PC-3 (cell line): Measurements from ENCODE around the gene FGF1. TPM values are rescaled to one million over a fixed set of nuclear protein-coding genes. Genes with fewer than 3 reads are reported as not detected.

Experiments used
- ATAC-seq: fragments of 200-7000 bp; cut with Tn5 transposase; 2 replicates; pipeline ENCODE4 v1.9.1; 2020; ENCODE audit warnings: mild to moderate bottlenecking, moderate library complexity
- BruUV-seq: library from RNA; stranded (reverse); fragments of 400-500 nt; replicated peaks from 2 replicates; lab custom pipeline; 2021; lab: Mats Ljungman, UMichigan
- CTCF ChIA-PET: fragments of 300-600 bp; sonication (Branson Sonifier 250); formaldehyde crosslinking; loops from one replicate; lab custom pipeline; 2022; ENCODE audit warnings: antibody characterized with exemption; lab: Charles Lee
- POLR2A ChIA-PET: fragments of 300-600 bp; sonication (Branson Sonifier 250); formaldehyde crosslinking; loops from one replicate; lab custom pipeline; 2022; ENCODE audit warnings: antibody characterized with exemption; ENCODE audit not compliant: unreplicated experiment; lab: Charles Lee
- DNase-seq: peaks from one replicate; pipeline ENCODE4 v3.0.0-alpha.2; 2015
- H2AFZ ChIP-seq: fragments of 300-600 bp; sonication (generic); 2 replicates; pipeline ENCODE4 v1.6.0; 2016; ENCODE audit warnings: antibody characterized with exemption, low read length
- H3F3A ChIP-seq: fragments of 300-600 bp; sonication (generic); one replicate; pipeline ENCODE4 v1.6.0; 2017; ENCODE audit warnings: antibody characterized with exemption, low read length, control low read depth, mild to moderate bottlenecking; ENCODE audit not compliant: unreplicated experiment
- H3K27ac ChIP-seq: fragments of 300-600 bp; sonication (generic); 2 replicates; pipeline ENCODE4 v1.5.1; 2016; ENCODE audit warnings: mild to moderate bottlenecking, low read length
- H3K27me3 ChIP-seq: fragments of 300-600 bp; sonication (generic); 2 replicates; pipeline ENCODE4 v1.6.1; 2016; ENCODE audit warnings: low read length, mixed read lengths
- H3K36me3 ChIP-seq: fragments of 300-600 bp; sonication (generic); 2 replicates; pipeline ENCODE4 v1.6.1; 2016; ENCODE audit warnings: low read depth, mixed run types, low read length, mixed read lengths
- H3K4me1 ChIP-seq: fragments of 300-600 bp; sonication (generic); 2 replicates; pipeline ENCODE4 v1.5.1; 2016; ENCODE audit warnings: low read length; ENCODE audit not compliant: insufficient read depth
- H3K4me2 ChIP-seq: fragments of 300-600 bp; sonication (generic); 2 replicates; pipeline ENCODE4 v1.6.0; 2016; ENCODE audit warnings: low read length
- H3K4me3 ChIP-seq: fragments of 300-600 bp; sonication (generic); 2 replicates; pipeline ENCODE4 v1.5.1; 2016; ENCODE audit warnings: mild to moderate bottlenecking, low read length, mixed read lengths
- H3K79me2 ChIP-seq: fragments of 300-600 bp; sonication (generic); 2 replicates; pipeline ENCODE4 v1.6.1; 2017; ENCODE audit warnings: low read length, mixed read lengths
- H3K9ac ChIP-seq: fragments of 300-600 bp; sonication (generic); 2 replicates; pipeline ENCODE4 v1.6.0; 2016; ENCODE audit warnings: mild to moderate bottlenecking, low read length
- H3K9me2 ChIP-seq: fragments of 300-600 bp; sonication (generic); replicated peaks from 2 replicates; pipeline ENCODE4 v1.6.1; 2016; ENCODE audit warnings: mixed run types, low read length, mixed read lengths
- H3K9me3 ChIP-seq: fragments of 300-600 bp; sonication (generic); 2 replicates; pipeline ENCODE4 v1.6.1; 2016; ENCODE audit warnings: low read length, mixed read lengths
- H4K20me1 ChIP-seq: fragments of 300-600 bp; sonication (generic); 2 replicates; pipeline ENCODE4 v1.6.1; 2016; ENCODE audit warnings: low read length, mixed read lengths
- CTCF ChIP-seq: fragments of 300-600 bp; sonication (generic); conservative IDR thresholded peaks from 2 replicates; pipeline ENCODE4 v1.5.1; 2017; ENCODE audit warnings: antibody characterized with exemption, low read depth, mild to moderate bottlenecking, low read length
- EZH2 ChIP-seq: fragments of 300-600 bp; sonication (generic); IDR thresholded peaks from one replicate; pipeline ENCODE4 v1.6.1; 2017; ENCODE audit warnings: antibody characterized with exemption, mild to moderate bottlenecking, low read length; ENCODE audit not compliant: unreplicated experiment
- EZH2phosphoT487 ChIP-seq: fragments of 300-600 bp; sonication (generic); IDR thresholded peaks from 2 replicates; pipeline ENCODE4 v1.6.1; 2018; ENCODE audit warnings: mild to moderate bottlenecking, antibody characterized with exemption, low read length, borderline replicate concordance
- intact Hi-C: fragments of 100-400 bp; cut with micrococcal nuclease; formaldehyde crosslinking; loops from 2 replicates; pipeline ENCODE4 v1.9.0; 2023
- total RNA-seq: library from RNA; depleted of rRNA; stranded (reverse); fragments of >200 nt; gene quantifications from 2 replicates; pipeline ENCODE4 v1.2.3, GENCODE V29; 2014; rRNA removed

The FGF1 gene
- total RNA-seq, 1 experiment from 2014 or later: 1.5 TPM

DNA sequence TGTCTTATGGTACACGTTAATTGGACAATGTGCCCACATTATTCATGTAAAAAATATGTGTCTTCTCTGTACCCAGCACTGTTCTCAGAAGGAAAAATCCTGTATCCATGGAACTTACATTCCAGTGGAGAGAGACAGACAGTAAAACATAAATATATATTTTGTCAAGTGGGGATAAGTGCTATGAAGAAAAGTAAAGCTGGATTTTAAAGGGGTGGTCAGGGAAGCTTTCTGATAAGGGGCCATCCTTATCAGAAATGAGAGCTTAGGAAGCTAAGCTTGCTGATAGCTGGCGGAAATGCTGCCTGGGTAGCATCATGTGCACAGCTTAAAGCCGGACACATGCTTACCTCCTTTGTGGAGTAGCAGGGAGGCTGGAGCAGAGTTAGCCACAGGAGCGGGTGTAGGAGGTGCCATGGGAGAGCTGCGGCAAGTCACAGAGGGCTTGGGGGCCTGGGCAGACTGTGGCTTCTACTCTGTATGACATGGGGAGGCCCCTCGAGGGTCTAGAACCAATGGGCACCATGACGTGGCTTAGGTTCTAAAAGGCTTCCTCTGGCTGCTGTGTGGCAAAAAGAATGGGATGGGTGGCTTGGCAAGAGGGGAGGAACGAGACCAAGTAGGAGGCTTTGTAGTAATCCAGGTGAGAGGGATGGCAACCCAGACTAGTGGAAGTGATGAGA lies 141.7 kb downstream of the FGF1 start:
- BruUV-seq: no TSS peak
- no peaks in the 10 kb centered on the region for H3K27me3 ChIP-seq

DNA sequence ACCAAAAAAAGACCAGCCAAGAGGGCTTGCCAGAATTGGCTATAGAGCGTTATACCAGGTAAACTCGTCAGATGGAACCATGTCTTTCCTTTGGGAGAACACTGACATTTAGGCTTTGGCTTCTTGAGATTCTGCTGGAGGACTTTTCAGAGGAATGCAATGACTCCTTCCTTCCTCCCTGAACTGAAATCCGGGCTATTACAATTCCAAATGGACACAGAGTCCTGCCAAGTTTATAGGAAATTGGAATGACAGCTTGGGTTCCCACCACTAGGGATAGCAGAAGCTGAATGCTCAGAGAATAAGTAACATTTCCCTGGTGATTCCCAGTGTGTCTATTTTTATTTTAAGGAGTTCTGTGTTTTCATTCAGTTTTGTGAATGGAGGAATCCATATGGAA lies 143.0 kb downstream of the FGF1 start:
- Histone ChIP-seq H3F3A (no peaks in the 10 kb centered on the region), H4K20me1 (no peaks in the 10 kb centered on the region), H3K79me2 (no peaks in the 10 kb centered on the region), H3K27me3 (no peaks in the 10 kb centered on the region), H3K4me3 (no peak overlapping the region), H3K27ac (no peak overlapping the region), H3K9me2 (no peaks in the 10 kb centered on the region), H3K4me1 (no peaks in the 10 kb centered on the region; the same call in 1 of the 2 replicates), H3K4me2 (no peak overlapping the region), H3K36me3 (no peaks in the 10 kb centered on the region), H3K9ac (no peak overlapping the region), H3K9me3 (no peaks in the 10 kb centered on the region), H2AFZ (no peak overlapping the region)
- DNase-seq (no peak), ATAC-seq (no peak)
- POLR2A ChIA-PET: no interaction called here
- CTCF ChIA-PET: interaction anchor here (0.5 kb wide), 1 partner anchor 220 kb away, joined by 5 read pairs; no protein-coding TSS in a partner anchor
- intact Hi-C loops: loop anchor here (10.0 kb wide), 1 partner anchor 68 kb away; no protein-coding TSS in a partner anchor
- TF ChIP-seq CTCF: no peak
- no peak for TF ChIP-seq EZH2
- no peak for TF ChIP-seq EZH2phosphoT487
- no TSS peak for BruUV-seq

More for the DNA sequence above, 141.7 kb downstream of the FGF1 start:
- TF ChIP-seq EZH2phosphoT487 (no peak), EZH2 (no peak), CTCF (no peak)
- DNase-seq (no peak), ATAC-seq (peak; percentile 37)
- no peak overlapping the region for H2AFZ ChIP-seq
- POLR2A ChIA-PET: no interaction called here
- H3F3A ChIP-seq: no peaks in the 10 kb centered on the region
- no peak overlapping the region for H3K9ac ChIP-seq
- no peak overlapping the region for H3K27ac ChIP-seq
- CTCF ChIA-PET: no interaction called here
- no peaks in the 10 kb centered on the region for H3K9me2 ChIP-seq
- no peaks in the 10 kb centered on the region for H3K36me3 ChIP-seq
- no peaks in the 10 kb centered on the region for H3K79me2 ChIP-seq
- intact Hi-C loops: loop anchor here (10.0 kb wide), 1 partner anchor 69 kb away; no protein-coding TSS in a partner anchor
- peaks cover 6% of the 10 kb centered on the region for H3K4me1 ChIP-seq
- H3K9me3 ChIP-seq: no peaks in the 10 kb centered on the region
- H3K4me2 ChIP-seq: no peak overlapping the region
- H4K20me1 ChIP-seq: no peaks in the 10 kb centered on the region
- H3K4me3 ChIP-seq: no peak overlapping the region

Other genes starting within 250 kb of the FGF1 start
- gene ARHGAP26, start 84.3 kb upstream of the FGF1 start, total RNA-seq: 6.2 and 11.7 TPM in 2 replicates